Caco-2 (cell line): Measurements from ENCODE around the gene PAFAH2. TPM values are rescaled to one million over a fixed set of nuclear protein-coding genes. Genes with fewer than 3 reads are reported as not detected.

ENCODE experiments used
- BruUV-seq: library from RNA; stranded (reverse); fragments of 400-500 nt; replicated peaks from 2 replicates; lab custom pipeline; 2021; lab: Mats Ljungman, UMichigan
- CTCF ChIA-PET: fragments of 300-600 bp; sonication (Branson Sonifier 250); formaldehyde crosslinking; loops from one replicate; lab custom pipeline; 2022; ENCODE audit warnings: antibody characterized with exemption; lab: Charles Lee
- POLR2A ChIA-PET: fragments of 300-600 bp; sonication (Branson Sonifier 250); formaldehyde crosslinking; loops from one replicate; lab custom pipeline; 2022; ENCODE audit warnings: antibody characterized with exemption; lab: Charles Lee
- DNase-seq, 2 experiments: peaks; one replicate each; pipeline versions ENCODE4 v3.0.0 to v3.0.0-alpha.2; 2020 to 2022
- H3K27me3 ChIP-seq: replicated peaks from 2 replicates; pipeline ENCODE4 v1.6.0; 2011; ENCODE audit warnings: low read length; ENCODE audit not compliant: control insufficient read depth, insufficient read depth
- H3K36me3 ChIP-seq: 2 replicates; pipeline ENCODE4 v1.5.1; 2011; ENCODE audit warnings: low read length; ENCODE audit not compliant: control insufficient read depth, insufficient read depth
- H3K4me1 ChIP-seq: fragments of 250-450 bp; sonication (Bioruptor Pico); 2 replicates; pipeline ENCODE4 v1.5.1; 2020; ENCODE audit warnings: mild to moderate bottlenecking
- H3K4me3 ChIP-seq: 2 replicates; pipeline ENCODE4 v1.5.1; 2011; ENCODE audit warnings: low read depth, mild to moderate bottlenecking, control low read depth, low read length
- H3K9me3 ChIP-seq: fragments of 250-450 bp; sonication (Bioruptor Pico); 2 replicates; pipeline ENCODE4 v1.5.1; 2020; ENCODE audit warnings: mild to moderate bottlenecking, moderate library complexity
- H3K27ac Mint-ChIP-seq: one replicate; pipeline ENCODE4 v1.8.0; 2022; ENCODE audit warnings: mixed read lengths; ENCODE audit not compliant: unreplicated experiment
- H3K27me3 Mint-ChIP-seq: one replicate; pipeline ENCODE4 v1.8.0; 2022; ENCODE audit warnings: mixed read lengths; ENCODE audit not compliant: insufficient read depth, unreplicated experiment
- H3K36me3 Mint-ChIP-seq: one replicate; pipeline ENCODE4 v1.8.0; 2022; ENCODE audit warnings: mild to moderate bottlenecking, mixed read lengths; ENCODE audit not compliant: insufficient read depth, unreplicated experiment
- H3K4me1 Mint-ChIP-seq: one replicate; pipeline ENCODE4 v1.8.0; 2022; ENCODE audit warnings: low read depth, mixed read lengths; ENCODE audit not compliant: unreplicated experiment
- H3K4me3 Mint-ChIP-seq: one replicate; pipeline ENCODE4 v1.8.0; 2022; ENCODE audit warnings: mild to moderate bottlenecking, moderate library complexity, mixed read lengths; ENCODE audit not compliant: unreplicated experiment
- H3K9me3 Mint-ChIP-seq: one replicate; pipeline ENCODE4 v1.8.0; 2022; ENCODE audit warnings: mixed read lengths; ENCODE audit not compliant: unreplicated experiment
- CTCF ChIP-seq, 2 experiments: fragments of 200-600 bp in 1 of 2; IDR thresholded peaks; 1 replicate in 1 of 2; 2 replicates in 1 of 2; pipeline versions ENCODE4 v1.5.1 to v1.8.0; 2011 to 2022; ENCODE audit warnings: antibody characterized with exemption in 1 of 2, control low read depth in 1 of 2, inconsistent platforms in 1 of 2, low read depth in 1 of 2, low read length in 1 of 2, mild to moderate bottlenecking in 1 of 2, moderate library complexity in 1 of 2; ENCODE audit not compliant: insufficient read depth in 1 of 2, severe bottlenecking in 1 of 2, unreplicated experiment in 1 of 2
- intact Hi-C: fragments of 100-400 bp; cut with micrococcal nuclease; formaldehyde crosslinking; loops from one replicate; pipeline ENCODE4 v1.10.0; 2022; ENCODE audit not compliant: unreplicated experiment
- total RNA-seq: library from RNA; stranded (reverse); gene quantifications from 2 replicates; pipeline ENCODE4 v1.2.3, GENCODE V29; 2022

Gene PAFAH2
- total RNA-seq, 1 experiment from 2014 or later: 8.0 TPM

GRCh38 chr1:25916460-25916859 is 81.4 kb downstream of the PAFAH2 start:
- intact Hi-C loops: no loop called here
- no peaks in the 10 kb centered on the region for H3K36me3 Mint-ChIP-seq
- no peak overlapping the region for H3K27ac Mint-ChIP-seq
- CTCF ChIA-PET: no interaction called here
- H3K4me1 ChIP-seq: no peaks in the 10 kb centered on the region; the same call in 1 of the 2 replicates
- H3K36me3 ChIP-seq: no peaks in the 10 kb centered on the region
- H3K9me3 ChIP-seq: no peaks in the 10 kb centered on the region
- no peaks in the 10 kb centered on the region for H3K9me3 Mint-ChIP-seq
- BruUV-seq: no TSS peak
- POLR2A ChIA-PET: no interaction called here
- no peak for DNase-seq
- H3K27me3 Mint-ChIP-seq: no peaks in the 10 kb centered on the region
- H3K4me3 ChIP-seq: no peak overlapping the region
- TF ChIP-seq CTCF (IDR thresholded peaks at IDR 0.05; ENCODE audit: insufficient read depth in 1 of 2, low read depth in 1 of 2, low read length in 1 of 2, severe bottlenecking in 1 of 2, unreplicated experiment in 1 of 2): no peak
- H3K4me3 Mint-ChIP-seq: no peak overlapping the region
- peaks cover under 1% of the 10 kb centered on the region for H3K4me1 Mint-ChIP-seq
- H3K27me3 ChIP-seq: no peaks in the 10 kb centered on the region

GRCh38 chr1:25914074-25914995 is 83.5 kb downstream of the PAFAH2 start:
- no peaks in the 10 kb centered on the region for H3K36me3 ChIP-seq
- peaks cover 10% of the 10 kb centered on the region for H3K4me1 Mint-ChIP-seq
- H3K36me3 Mint-ChIP-seq: no peaks in the 10 kb centered on the region
- intact Hi-C loops: no loop called here
- BruUV-seq: no TSS peak
- H3K4me1 ChIP-seq: no peaks in the 10 kb centered on the region; the same call in 1 of the 2 replicates
- DNase-seq: no peak
- H3K27ac Mint-ChIP-seq: no peak overlapping the region
- TF ChIP-seq CTCF (IDR thresholded peaks at IDR 0.05; ENCODE audit: insufficient read depth in 1 of 2, low read depth in 1 of 2, low read length in 1 of 2, severe bottlenecking in 1 of 2, unreplicated experiment in 1 of 2): no peak
- H3K4me3 Mint-ChIP-seq: no peak overlapping the region
- POLR2A ChIA-PET: interaction anchor here (0.7 kb wide), 1 partner anchor 12 kb away, joined by 3 read pairs; no protein-coding TSS in a partner anchor
- no peaks in the 10 kb centered on the region for H3K9me3 Mint-ChIP-seq
- H3K27me3 ChIP-seq: no peaks in the 10 kb centered on the region
- no peaks in the 10 kb centered on the region for H3K9me3 ChIP-seq
- CTCF ChIA-PET: no interaction called here
- no peak overlapping the region for H3K4me3 ChIP-seq
- H3K27me3 Mint-ChIP-seq: no peaks in the 10 kb centered on the region

GRCh38 chr1:25913206-25913605 is 84.7 kb downstream of the PAFAH2 start:
- TF ChIP-seq CTCF (IDR thresholded peaks at IDR 0.05; ENCODE audit: insufficient read depth in 1 of 2, low read depth in 1 of 2, low read length in 1 of 2, severe bottlenecking in 1 of 2, unreplicated experiment in 1 of 2): no peak
- no TSS peak for BruUV-seq
- Mint-ChIP-seq H3K9me3 (no peaks in the 10 kb centered on the region), H3K27ac (no peak overlapping the region), H3K4me3 (no peak overlapping the region), H3K4me1 (peaks cover 10% of the 10 kb centered on the region), H3K27me3 (no peaks in the 10 kb centered on the region), H3K36me3 (no peaks in the 10 kb centered on the region)
- H3K27me3 ChIP-seq: no peaks in the 10 kb centered on the region
- H3K4me1 ChIP-seq: no peaks in the 10 kb centered on the region; the same call in 1 of the 2 replicates
- H3K4me3 ChIP-seq: no peak overlapping the region
- POLR2A ChIA-PET: no interaction called here
- H3K9me3 ChIP-seq: no peaks in the 10 kb centered on the region
- DNase-seq: no peak
- CTCF ChIA-PET: no interaction called here
- intact Hi-C loops: no loop called here
- H3K36me3 ChIP-seq: no peaks in the 10 kb centered on the region
